Mesenchymal stem cell (in vitro differentiated cells and primary cell): ENCODE results near the gene CBLN1.
A peak's percentile ranks its signal among the peaks of the same experiment; 100 is the strongest.

Source experiments
- DNase-seq: peaks from one replicate; pipeline ENCODE4 v3.0.0-alpha.2; 2013
- H2AFZ ChIP-seq: one replicate; pipeline ENCODE4 v1.6.1; 2013; ENCODE audit warnings: low read depth, mild to moderate bottlenecking, control low read depth, inconsistent platforms, low read length, moderate library complexity
- H2AK5ac ChIP-seq: 2 replicates; pipeline ENCODE4 v1.6.1; 2013; ENCODE audit warnings: low read length, moderate library complexity, mild to moderate bottlenecking, inconsistent platforms; ENCODE audit not compliant: severe bottlenecking
- H2BK120ac ChIP-seq: one replicate; pipeline ENCODE4 v1.6.1; 2013; ENCODE audit warnings: low read depth, mild to moderate bottlenecking, inconsistent platforms, low read length, moderate library complexity
- H2BK12ac ChIP-seq, 2 experiments: one replicate each; pipeline ENCODE4 v1.6.1; 2013; ENCODE audit warnings: inconsistent platforms in 2 of 2, low read length in 2 of 2, mild to moderate bottlenecking in 2 of 2, moderate library complexity in 2 of 2, control low read depth in 1 of 2
- H2BK15ac ChIP-seq: one replicate; pipeline ENCODE4 v1.6.1; 2013; ENCODE audit warnings: mild to moderate bottlenecking, low read depth, inconsistent platforms; ENCODE audit not compliant: poor library complexity, severe bottlenecking
- H2BK5ac ChIP-seq: 2 replicates; pipeline ENCODE4 v1.6.1; 2013; ENCODE audit warnings: low read depth, mild to moderate bottlenecking, low read length, control low read depth, inconsistent platforms; ENCODE audit not compliant: poor library complexity, severe bottlenecking
- H3K14ac ChIP-seq, 2 experiments: one replicate each; pipeline ENCODE4 v1.6.1; 2013; ENCODE audit warnings: inconsistent platforms in 2 of 2, low read length in 2 of 2, control low read depth in 1 of 2, mild to moderate bottlenecking in 1 of 2, moderate library complexity in 1 of 2
- H3K18ac ChIP-seq, 2 experiments: one replicate each; pipeline ENCODE4 v1.6.1; 2013; ENCODE audit warnings: inconsistent platforms in 2 of 2, low read length in 2 of 2, control low read depth in 1 of 2, low read depth in 1 of 2, mild to moderate bottlenecking in 1 of 2
- H3K23ac ChIP-seq, 2 experiments: one replicate each; pipeline ENCODE4 v1.6.1; 2013; ENCODE audit warnings: inconsistent platforms in 2 of 2, low read length in 2 of 2, mild to moderate bottlenecking in 2 of 2, moderate library complexity in 2 of 2, control low read depth in 1 of 2
- H3K27ac ChIP-seq: 2 replicates; pipeline ENCODE4 v1.5.1; 2013; ENCODE audit warnings: mild to moderate bottlenecking, moderate library complexity, low read length, control low read depth, inconsistent platforms; ENCODE audit not compliant: poor library complexity, severe bottlenecking
- H3K27me3 ChIP-seq, 2 experiments: 2 replicates each; pipeline versions ENCODE4 v1.6.1 to v1.7.0; 2013; ENCODE audit warnings: low read length in 2 of 2, mild to moderate bottlenecking in 2 of 2, moderate library complexity in 2 of 2, control low read depth in 1 of 2, inconsistent platforms in 1 of 2; ENCODE audit not compliant: control insufficient read depth in 1 of 2, insufficient read depth in 1 of 2
- H3K36me3 ChIP-seq, 2 experiments: 2 replicates each; pipeline versions ENCODE4 v1.6.1 to v1.7.0; 2013; ENCODE audit warnings: low read length in 2 of 2, control low read depth in 1 of 2, inconsistent platforms in 1 of 2, low read depth in 1 of 2, mild to moderate bottlenecking in 1 of 2; ENCODE audit not compliant: insufficient read depth in 2 of 2, control insufficient read depth in 1 of 2
- H3K4ac ChIP-seq, 2 experiments: one replicate each; pipeline ENCODE4 v1.6.1; 2013; ENCODE audit warnings: inconsistent platforms in 2 of 2, low read length in 2 of 2, mild to moderate bottlenecking in 2 of 2, moderate library complexity in 2 of 2, control low read depth in 1 of 2, low read depth in 1 of 2
- H3K4me1 ChIP-seq: 2 replicates; pipeline ENCODE4 v1.6.1; 2013; ENCODE audit warnings: low read depth, low read length, control low read depth; ENCODE audit not compliant: control insufficient read depth, insufficient read depth
- H3K4me2 ChIP-seq: 2 replicates; pipeline ENCODE4 v1.6.1; 2013; ENCODE audit warnings: low read length, mild to moderate bottlenecking, inconsistent platforms; ENCODE audit not compliant: poor library complexity, severe bottlenecking
- H3K4me3 ChIP-seq, 2 experiments: 2 replicates each; pipeline versions ENCODE4 v1.5.1 to v1.7.0; 2013; ENCODE audit warnings: low read length in 2 of 2, mild to moderate bottlenecking in 2 of 2, control low read depth in 1 of 2, low read depth in 1 of 2; ENCODE audit not compliant: insufficient read depth in 1 of 2
- H3K79me1 ChIP-seq: replicated peaks from 2 replicates; pipeline ENCODE4 v1.6.1; 2013; ENCODE audit warnings: mild to moderate bottlenecking, control low read depth, low read length, inconsistent platforms; ENCODE audit not compliant: poor library complexity, severe bottlenecking
- H3K9ac ChIP-seq: 2 replicates; pipeline ENCODE4 v1.7.0; 2013; ENCODE audit warnings: mild to moderate bottlenecking, low read length, moderate library complexity
- H3K9me3 ChIP-seq: 2 replicates; pipeline ENCODE4 v1.7.0; 2013; ENCODE audit warnings: mild to moderate bottlenecking, low read length; ENCODE audit not compliant: control insufficient read depth
- H4K8ac ChIP-seq: one replicate; pipeline ENCODE4 v1.6.1; 2013; ENCODE audit warnings: inconsistent platforms, mild to moderate bottlenecking, low read length, moderate library complexity
- H4K91ac ChIP-seq: one replicate; pipeline ENCODE4 v1.6.1; 2013; ENCODE audit warnings: mild to moderate bottlenecking, low read length, inconsistent platforms
- WGBS: methylation state at CpG from one replicate; pipeline ENCODE4 v1.1.7; 2013; ENCODE audit warnings: mixed read lengths; 5-methylcytosine and 5-hydroxymethylcytosine counted together

The CBLN1 gene

GRCh38 chr16:49284962-49285361 is 3.3 kb upstream of the CBLN1 start:
- no peak overlapping the region for H2BK12ac ChIP-seq
- no peak overlapping the region for H3K4ac ChIP-seq
- H3K27ac ChIP-seq, result no peak overlapping the region
- H4K91ac ChIP-seq, result no peak overlapping the region
- no peaks in the 10 kb centered on the region for H3K79me1 ChIP-seq
- no peak overlapping the region for H3K9ac ChIP-seq
- no peaks in the 10 kb centered on the region for H3K36me3 ChIP-seq
- H3K23ac ChIP-seq, result no peak overlapping the region
- no peak overlapping the region for H2BK15ac ChIP-seq
- H3K27me3 ChIP-seq, result peaks cover 42 to 57% of the 10 kb centered on the region in 2 experiments
- 43% methylated on average over 3 of the region's 4 CpGs for WGBS
- peaks cover 23% of the 10 kb centered on the region for H3K4me1 ChIP-seq
- H2AFZ ChIP-seq, result no peak overlapping the region
- no peak overlapping the region for H2AK5ac ChIP-seq
- H4K8ac ChIP-seq, result no peak overlapping the region
- no peaks in the 10 kb centered on the region for H3K9me3 ChIP-seq
- no peak overlapping the region for H3K14ac ChIP-seq
- H3K4me3 ChIP-seq, result no peak overlapping the region
- DNase-seq, result no peak
- H3K4me2 ChIP-seq, result no peak overlapping the region
- H2BK5ac ChIP-seq, result no peak overlapping the region
- H2BK120ac ChIP-seq, result no peak overlapping the region
- H3K18ac ChIP-seq, result no peak overlapping the region

GRCh38 chr16:49283376-49284049 is 1.9 kb upstream of the CBLN1 start:
- H3K9ac ChIP-seq, result no peak overlapping the region
- whole genome bisulfite sequencing, result 9% methylated on average over 17 of the region's 25 CpGs
- no peak overlapping the region for H2AFZ ChIP-seq

GRCh38 chr16:49282690-49283375 is 1.2 kb upstream of the CBLN1 start:
- Histone ChIP-seq H4K8ac (no peak overlapping the region), H3K4me2 (peak overlapping the region; percentile 72), H2AK5ac (no peak overlapping the region), H3K18ac (no peak overlapping the region), H2AFZ (peak overlapping the region; percentile 27), H3K4me1 (peaks cover 24% of the 10 kb centered on the region), H4K91ac (no peak overlapping the region), H3K9ac (no peak overlapping the region), H3K4ac (no peak overlapping the region), H3K79me1 (no peaks in the 10 kb centered on the region), H3K14ac (no peak overlapping the region), H3K4me3 (peak overlapping the region in 1 of 2 experiments; percentile 56), H3K9me3 (no peaks in the 10 kb centered on the region), H3K27me3 (peaks cover 63 to 76% of the 10 kb centered on the region in 2 experiments), H2BK15ac (no peak overlapping the region), H3K27ac (no peak overlapping the region), H2BK12ac (no peak overlapping the region), H3K36me3 (no peaks in the 10 kb centered on the region), H3K23ac (peak overlapping the region in 1 of 2 experiments; percentile 72), H2BK120ac (no peak overlapping the region), H2BK5ac (no peak overlapping the region)
- WGBS, result 2% methylated on average over 49 of the region's 49 CpGs
- no peak for DNase-seq

More at GRCh38 chr16:49283376-49284049, 1.9 kb upstream of the CBLN1 start:
- no peak overlapping the region for H3K14ac ChIP-seq
- no peak for DNase-seq
- no peak overlapping the region for H4K8ac ChIP-seq
- no peak overlapping the region for H2BK15ac ChIP-seq
- H3K27me3 ChIP-seq, result peaks cover 56 to 71% of the 10 kb centered on the region in 2 experiments
- H3K36me3 ChIP-seq, result no peaks in the 10 kb centered on the region
- no peak overlapping the region for H2BK12ac ChIP-seq
- H3K4me2 ChIP-seq, result no peak overlapping the region
- H2BK5ac ChIP-seq, result no peak overlapping the region
- H4K91ac ChIP-seq, result no peak overlapping the region
- no peaks in the 10 kb centered on the region for H3K79me1 ChIP-seq
- H3K4ac ChIP-seq, result no peak overlapping the region
- H3K18ac ChIP-seq, result no peak overlapping the region
- no peak overlapping the region for H3K4me3 ChIP-seq
- H3K9me3 ChIP-seq, result no peaks in the 10 kb centered on the region
- no peak overlapping the region for H3K27ac ChIP-seq
- no peak overlapping the region for H3K23ac ChIP-seq
- H2BK120ac ChIP-seq, result no peak overlapping the region
- no peak overlapping the region for H2AK5ac ChIP-seq
- H3K4me1 ChIP-seq, result peaks cover 23% of the 10 kb centered on the region

- H3K9me3 ChIP-seq, result no peaks in the 10 kb centered on the region
- no peak overlapping the region for H3K9ac ChIP-seq
- peak; percentile 26 for DNase-seq
- no peak overlapping the region for H4K91ac ChIP-seq
- no peak overlapping the region for H2BK5ac ChIP-seq
- H3K27me3 ChIP-seq, result peaks cover 71 to 79% of the 10 kb centered on the region in 2 experiments
- H4K8ac ChIP-seq, result no peak overlapping the region
- no peak overlapping the region for H2BK120ac ChIP-seq
- H3K79me1 ChIP-seq, result no peaks in the 10 kb centered on the region
- no peak overlapping the region for H2BK15ac ChIP-seq
- peak overlapping the region; percentile 50 to 56 for H3K4me3 ChIP-seq
- no peak overlapping the region for H3K27ac ChIP-seq
- no peak overlapping the region for H2AK5ac ChIP-seq
- no peak overlapping the region for H3K23ac ChIP-seq
- no peak overlapping the region for H3K18ac ChIP-seq
- H3K14ac ChIP-seq, result no peak overlapping the region
- peaks cover 24% of the 10 kb centered on the region for H3K4me1 ChIP-seq
- under 1% methylated on average over 84 of the region's 124 CpGs for WGBS
- H3K4ac ChIP-seq, result no peak overlapping the region
- peak overlapping the region; percentile 72 for H3K4me2 ChIP-seq
- peak overlapping the region; percentile 27 for H2AFZ ChIP-seq
- no peaks in the 10 kb centered on the region for H3K36me3 ChIP-seq
- H2BK12ac ChIP-seq, result no peak overlapping the region
Observed at GRCh38 chr16:49281843-49282642, 405 bp upstream of the CBLN1 start.
